Measurements from ENCODE around the gene TNIK. TPM values are rescaled to one million over a fixed set of nuclear protein-coding genes. Genes with fewer than 3 reads are reported as not detected.
A peak's percentile ranks its signal among the peaks of the same experiment; 100 is the strongest.

TNIK gene
- total RNA-seq, 1 donor from 2014 or later: 2.5 TPM

GRCh38 chr3:171494457-171495109, 34.4 kb upstream of the TNIK start:
- H3K27me3 Mint-ChIP-seq: no peaks in the 10 kb centered on the region
- ATAC-seq (ENCODE audit: low read depth) (no peak), DNase-seq (no peak)
- H3K9me3 Mint-ChIP-seq: no peaks in the 10 kb centered on the region
- H3K4me3 Mint-ChIP-seq: no peak overlapping the region
- peaks cover 5% of the 10 kb centered on the region for H3K4me1 Mint-ChIP-seq
- ChIA-PET POLR2A (no interaction called here), CTCF (no interaction called here)
- no peak for TF ChIP-seq CTCF (IDR thresholded peaks at IDR 0.05)
- intact Hi-C loops (cut with micrococcal nuclease): no loop called here
- H3K27ac Mint-ChIP-seq: no peak overlapping the region
- H3K36me3 Mint-ChIP-seq (ENCODE audit: low read depth): no peaks in the 10 kb centered on the region

GRCh38 chr3:171491361-171491760, 31.2 kb upstream of the TNIK start:
- DNase-seq (no peak), ATAC-seq (ENCODE audit: low read depth) (no peak)
- peaks cover 5% of the 10 kb centered on the region for H3K4me1 Mint-ChIP-seq
- H3K9me3 Mint-ChIP-seq: no peaks in the 10 kb centered on the region
- TF ChIP-seq CTCF (IDR thresholded peaks at IDR 0.05): no peak
- intact Hi-C loops (cut with micrococcal nuclease): no loop called here
- H3K27ac Mint-ChIP-seq: no peak overlapping the region
- CTCF ChIA-PET: no interaction called here
- peak overlapping the region; percentile 33 for H3K4me3 Mint-ChIP-seq
- no peaks in the 10 kb centered on the region for H3K27me3 Mint-ChIP-seq
- no peaks in the 10 kb centered on the region for H3K36me3 Mint-ChIP-seq (ENCODE audit: low read depth)
- POLR2A ChIA-PET: no interaction called here

DNA sequence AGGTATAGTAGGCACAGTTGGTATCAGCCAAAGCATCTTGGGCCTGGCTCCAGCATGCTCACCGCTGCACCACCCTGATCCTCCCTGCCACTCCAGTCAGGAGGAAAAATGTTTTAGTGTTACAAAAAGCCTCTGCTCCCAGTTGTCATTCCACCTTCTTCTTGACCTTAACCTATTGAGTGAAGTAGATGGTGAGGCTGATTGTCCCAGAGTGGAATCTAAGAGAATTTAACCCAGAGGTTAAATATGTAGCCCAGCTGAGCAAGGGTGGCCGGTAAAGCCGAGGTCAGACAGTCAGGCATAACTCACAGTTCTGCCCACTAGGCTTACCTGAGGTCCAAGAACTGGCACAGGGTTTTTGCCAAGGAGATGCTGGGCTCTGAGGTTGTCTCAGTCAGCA, 30.7 kb upstream of the TNIK start:
- H3K4me3 Mint-ChIP-seq: peak overlapping the region; percentile 33
- H3K36me3 Mint-ChIP-seq (ENCODE audit: low read depth): no peaks in the 10 kb centered on the region
- ChIA-PET POLR2A (no interaction called here), CTCF (no interaction called here)
- no peaks in the 10 kb centered on the region for H3K27me3 Mint-ChIP-seq
- no peaks in the 10 kb centered on the region for H3K9me3 Mint-ChIP-seq
- no peak overlapping the region for H3K27ac Mint-ChIP-seq
- TF ChIP-seq CTCF (IDR thresholded peaks at IDR 0.05): no peak
- peaks cover 5% of the 10 kb centered on the region for H3K4me1 Mint-ChIP-seq
- ATAC-seq (ENCODE audit: low read depth) (no peak), DNase-seq (no peak)
- intact Hi-C loops (cut with micrococcal nuclease): no loop called here

GRCh38 chr3:171489348-171489747, 29.1 kb upstream of the TNIK start:
- Mint-ChIP-seq H3K4me1 (peaks cover 5% of the 10 kb centered on the region), H3K9me3 (no peaks in the 10 kb centered on the region), H3K27me3 (no peaks in the 10 kb centered on the region), H3K27ac (no peak overlapping the region), H3K36me3 (ENCODE audit: low read depth) (no peaks in the 10 kb centered on the region), H3K4me3 (no peak overlapping the region)
- ChIA-PET CTCF (no interaction called here), POLR2A (no interaction called here)
- ATAC-seq (ENCODE audit: low read depth): no peak
- DNase-seq: no peak
- TF ChIP-seq CTCF (IDR thresholded peaks at IDR 0.05): no peak
- intact Hi-C loops (cut with micrococcal nuclease): no loop called here

- Mint-ChIP-seq H3K27me3 (no peaks in the 10 kb centered on the region), H3K36me3 (ENCODE audit: low read depth) (no peaks in the 10 kb centered on the region)
- POLR2A ChIA-PET: no interaction called here
These were observed 28.3 kb upstream of the TNIK start for GRCh38 chr3:171488479-171488878.

More at GRCh38 chr3:171488479-171488878, 28.3 kb upstream of the TNIK start:
- no peak for TF ChIP-seq CTCF (IDR thresholded peaks at IDR 0.05)
- H3K27ac Mint-ChIP-seq: no peak overlapping the region
- ATAC-seq (ENCODE audit: low read depth) (no peak), DNase-seq (no peak)
- intact Hi-C loops (cut with micrococcal nuclease): no loop called here
- H3K4me1 Mint-ChIP-seq: peaks cover 5% of the 10 kb centered on the region
- CTCF ChIA-PET: no interaction called here
- H3K4me3 Mint-ChIP-seq: no peak overlapping the region
- no peaks in the 10 kb centered on the region for H3K9me3 Mint-ChIP-seq
